Stimulated activated CD4-positive, alpha-beta T cell treated with anti-CD3 and anti-CD28 coated beads, Interleukin-1b, Interleukin-23, amount 100 ng/mL, for 48 hours (primary cell): ENCODE measurements around the gene FN1.

Experiments used
- DNase-seq: peaks from one replicate; pipeline ENCODE4 v3.0.0-alpha.2; 2020

The FN1 gene

DNA sequence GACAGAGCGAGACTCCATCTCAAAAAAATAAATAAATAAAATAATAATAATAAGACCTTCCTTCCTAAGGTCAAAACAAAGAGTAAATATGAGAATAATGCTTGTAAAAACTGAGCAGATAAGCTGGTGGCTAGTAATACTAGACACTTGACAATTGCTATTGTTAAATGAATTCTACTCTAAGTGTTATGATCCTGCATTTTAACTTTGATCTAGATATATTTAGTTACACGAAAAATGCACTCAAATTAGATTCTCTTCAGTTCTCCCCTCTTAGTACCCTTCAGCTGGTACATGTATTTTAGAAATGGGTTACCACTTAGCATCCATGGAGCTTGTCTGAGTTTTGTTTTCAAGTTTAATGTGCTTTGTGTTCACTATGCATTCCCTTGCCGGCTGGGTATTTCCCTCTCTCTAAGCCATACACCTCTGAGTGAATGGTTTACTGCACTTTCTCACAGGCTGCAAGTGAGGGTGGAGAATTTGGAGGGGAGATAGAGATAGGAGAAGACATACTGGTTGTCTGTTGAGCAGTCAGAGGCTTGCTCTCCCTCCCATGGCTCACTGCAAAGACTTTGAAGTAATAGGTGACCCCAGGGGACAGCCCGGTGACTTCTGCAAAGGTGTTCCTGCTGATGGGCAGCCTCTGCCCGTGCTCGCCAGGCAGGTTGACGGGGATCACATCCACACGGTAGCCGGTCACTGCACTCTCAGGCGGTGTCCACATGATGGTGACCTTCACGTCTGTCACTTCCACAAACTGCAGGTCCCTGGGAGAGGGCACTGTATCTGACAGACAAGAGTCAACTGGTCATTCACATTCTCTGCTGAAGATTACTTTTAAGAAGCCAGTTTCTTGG is 29.9 kb downstream of the FN1 start:
- DNase-seq: no peak

DNA sequence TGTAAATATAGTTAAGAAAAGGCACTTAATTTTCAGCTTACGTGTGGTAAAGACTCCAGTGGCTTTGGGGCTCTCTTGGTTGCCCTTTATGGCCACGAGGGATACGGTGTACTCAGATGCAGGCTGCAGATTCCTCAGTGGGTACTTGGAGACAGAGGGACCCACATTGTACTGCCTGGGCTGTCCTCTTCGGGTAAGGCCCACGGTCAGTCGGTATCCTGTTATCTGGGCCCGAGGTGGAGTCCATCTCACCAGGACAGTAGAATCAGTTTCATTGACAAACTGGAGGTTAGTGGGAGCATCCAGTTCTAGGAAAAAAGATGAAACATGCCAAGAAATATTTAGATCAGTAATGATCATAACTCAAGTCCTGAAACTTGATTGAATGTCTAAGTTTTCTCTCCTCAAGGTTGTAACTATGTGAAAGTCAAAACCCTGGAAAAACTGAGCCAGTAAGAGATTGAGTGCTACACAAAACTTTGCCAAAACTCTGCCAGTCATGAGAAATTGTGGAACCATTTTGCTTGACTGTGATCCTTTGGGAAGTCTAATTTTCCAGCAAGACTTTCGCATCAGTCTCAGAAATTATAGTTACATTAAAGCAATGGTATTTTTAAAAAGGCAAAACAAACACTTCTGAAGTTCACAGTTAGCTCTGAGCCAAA is 31.4 kb downstream of the FN1 start:
- no peak for DNase-seq

DNA sequence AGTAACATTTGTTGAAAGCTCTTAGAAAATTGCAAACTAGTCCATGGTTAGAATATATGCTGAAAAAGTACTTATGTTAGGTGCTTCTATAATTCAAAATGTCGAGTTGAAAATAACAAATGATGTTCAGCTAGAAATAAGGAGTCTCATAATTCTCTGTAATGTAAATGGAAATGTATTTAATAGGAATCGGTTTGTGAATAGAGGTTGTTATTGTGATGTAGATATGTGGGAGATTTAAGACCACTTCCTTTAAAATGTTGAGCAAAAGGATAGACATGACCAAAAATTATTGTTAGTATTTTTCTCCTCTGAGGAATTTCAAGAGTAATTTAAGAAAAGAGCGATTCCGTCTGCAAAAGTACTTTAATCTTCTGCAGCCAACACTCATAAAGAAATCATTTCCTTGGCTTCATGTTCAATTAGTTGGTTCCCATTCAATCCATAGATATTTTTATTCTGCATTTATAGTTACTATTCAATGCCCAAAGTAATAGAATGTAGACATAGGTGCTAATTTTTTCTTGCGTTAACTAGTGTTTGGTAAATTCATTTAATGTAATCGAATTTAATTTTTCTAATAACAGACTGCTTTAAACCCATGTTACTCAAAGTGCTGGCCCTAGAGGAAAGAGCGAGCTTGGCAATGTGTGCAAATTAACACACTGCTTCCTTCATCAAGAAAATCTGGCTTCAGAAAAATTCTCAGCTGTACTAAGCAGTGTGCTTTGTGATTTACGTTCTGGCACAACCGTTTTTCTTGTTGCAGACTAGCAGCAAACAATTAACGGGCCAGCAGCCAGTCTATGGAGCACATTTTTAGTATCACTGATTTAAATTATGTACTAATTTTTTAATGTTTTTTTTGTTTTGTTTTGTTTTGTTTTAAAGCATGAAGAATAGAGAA is 32.2 kb downstream of the FN1 start:
- DNase-seq: no peak

DNA sequence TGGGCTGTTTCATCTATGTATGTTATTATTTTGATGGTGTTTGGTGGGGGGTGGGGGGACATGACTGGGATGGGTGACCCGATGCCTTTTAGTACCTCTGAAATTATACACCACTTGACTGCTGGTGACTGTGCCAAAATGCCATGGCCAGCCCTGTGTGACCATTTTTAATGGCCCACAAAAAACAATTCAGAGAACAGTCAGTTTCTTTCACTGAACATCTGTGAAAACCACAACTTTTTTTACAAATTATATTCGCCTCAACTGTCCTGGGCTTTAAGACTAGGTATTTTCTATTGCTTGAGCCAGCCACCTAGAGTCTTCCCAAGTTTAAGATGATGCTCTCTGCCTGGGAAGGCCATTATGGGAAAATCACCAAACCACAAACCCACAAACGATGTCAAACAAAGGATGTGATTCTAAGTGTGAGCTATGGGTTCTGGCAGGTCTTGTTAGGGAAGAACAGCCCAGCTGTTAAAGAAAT is 33.9 kb downstream of the FN1 start:
- no peak for DNase-seq

DNA sequence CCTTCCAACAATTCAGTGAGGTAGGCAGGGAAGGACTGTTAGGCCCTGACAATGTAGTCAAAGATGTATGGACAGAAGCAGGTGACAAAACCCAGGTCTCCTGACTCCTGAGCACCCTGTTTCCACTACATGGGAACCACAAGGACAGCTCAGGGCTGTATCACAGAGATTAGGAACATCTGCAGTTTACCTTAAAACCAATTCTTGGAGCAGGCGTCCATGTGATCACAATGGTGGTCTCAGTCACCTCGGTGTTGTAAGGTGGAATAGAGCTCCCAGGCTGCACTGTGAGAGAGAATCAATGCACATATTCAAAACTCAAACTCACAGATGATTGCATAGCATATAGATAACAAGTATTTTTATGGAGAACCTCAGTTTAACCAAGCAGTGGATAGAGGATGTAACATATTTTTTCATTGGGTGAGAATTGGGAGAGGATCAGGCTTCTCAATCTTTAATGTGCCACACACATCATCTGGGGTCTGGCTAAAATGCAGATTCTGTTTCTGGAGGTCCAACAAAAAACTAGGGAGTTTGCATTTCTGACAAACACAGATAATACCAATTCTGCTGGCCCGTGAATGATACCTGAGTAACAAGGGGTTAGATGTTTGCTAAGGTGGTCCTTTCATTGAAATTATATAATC is 36.7 kb downstream of the FN1 start:
- no peak for DNase-seq

DNA sequence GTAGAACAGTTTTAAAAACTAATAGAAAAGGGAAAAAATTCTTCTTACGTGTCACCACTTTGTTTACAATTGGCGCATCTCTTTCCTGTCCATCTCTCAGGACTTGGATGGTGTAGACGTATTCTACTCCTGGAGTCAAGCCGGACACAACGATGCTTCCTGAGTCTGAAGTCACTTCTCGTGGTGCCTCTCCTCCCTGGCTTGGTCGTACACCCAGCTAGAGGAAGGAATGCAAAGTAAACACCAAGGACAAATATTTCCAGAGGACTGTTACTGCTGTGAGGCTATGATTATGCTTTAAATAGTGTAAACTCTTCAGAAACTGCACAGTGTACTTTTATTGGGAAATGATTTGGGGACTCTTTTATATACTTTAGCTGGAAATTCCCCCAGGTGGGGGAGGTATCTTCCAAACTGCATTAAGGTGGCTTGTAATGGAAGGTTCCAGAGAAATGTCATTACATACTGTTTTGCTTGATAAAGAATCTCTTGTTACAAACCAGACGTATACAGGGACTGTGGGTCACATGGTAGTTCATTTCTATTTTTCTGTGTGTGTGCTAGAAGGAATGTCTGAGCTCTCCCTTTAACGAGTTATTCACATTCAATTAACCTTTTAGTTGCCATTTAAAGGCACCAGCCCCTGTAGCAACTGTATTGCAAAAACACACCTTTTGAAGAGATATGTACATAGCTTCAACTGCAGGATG is 38.1 kb downstream of the FN1 start:
- no peak for DNase-seq

DNA sequence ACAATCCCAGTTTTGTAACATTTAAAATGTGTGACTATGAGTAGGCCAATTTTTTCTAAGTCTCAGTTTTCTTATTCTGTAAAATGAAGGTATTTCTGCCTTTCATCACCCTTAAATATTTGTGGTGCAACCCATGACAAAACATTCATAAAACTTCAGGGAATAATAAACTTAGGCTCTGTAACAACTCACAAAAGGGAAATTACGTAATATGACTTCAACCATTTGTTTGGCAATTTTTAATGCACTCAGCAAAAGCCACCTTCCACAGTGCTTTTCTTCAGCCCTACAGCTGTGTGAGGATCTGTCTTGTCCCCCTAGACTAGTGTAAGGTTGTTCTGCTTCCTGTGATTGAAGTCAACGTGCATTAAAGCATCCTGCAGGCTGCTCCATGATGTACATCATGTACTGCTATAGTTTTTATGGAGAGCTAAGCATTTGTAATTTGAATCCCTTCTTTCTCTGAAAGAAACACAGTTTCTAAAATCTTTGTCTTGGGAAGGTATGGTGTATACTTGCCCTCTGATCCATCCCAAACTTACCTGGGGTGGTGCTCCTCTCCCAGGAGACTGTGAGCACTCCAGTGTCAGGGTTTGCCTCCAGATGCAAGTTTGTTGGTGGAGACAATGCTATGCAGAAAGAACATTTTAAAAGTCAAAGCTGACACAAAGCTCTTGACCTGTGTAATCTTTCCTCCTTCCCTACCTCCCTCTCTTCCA is 39.1 kb downstream of the FN1 start:
- DNase-seq: no peak

DNA sequence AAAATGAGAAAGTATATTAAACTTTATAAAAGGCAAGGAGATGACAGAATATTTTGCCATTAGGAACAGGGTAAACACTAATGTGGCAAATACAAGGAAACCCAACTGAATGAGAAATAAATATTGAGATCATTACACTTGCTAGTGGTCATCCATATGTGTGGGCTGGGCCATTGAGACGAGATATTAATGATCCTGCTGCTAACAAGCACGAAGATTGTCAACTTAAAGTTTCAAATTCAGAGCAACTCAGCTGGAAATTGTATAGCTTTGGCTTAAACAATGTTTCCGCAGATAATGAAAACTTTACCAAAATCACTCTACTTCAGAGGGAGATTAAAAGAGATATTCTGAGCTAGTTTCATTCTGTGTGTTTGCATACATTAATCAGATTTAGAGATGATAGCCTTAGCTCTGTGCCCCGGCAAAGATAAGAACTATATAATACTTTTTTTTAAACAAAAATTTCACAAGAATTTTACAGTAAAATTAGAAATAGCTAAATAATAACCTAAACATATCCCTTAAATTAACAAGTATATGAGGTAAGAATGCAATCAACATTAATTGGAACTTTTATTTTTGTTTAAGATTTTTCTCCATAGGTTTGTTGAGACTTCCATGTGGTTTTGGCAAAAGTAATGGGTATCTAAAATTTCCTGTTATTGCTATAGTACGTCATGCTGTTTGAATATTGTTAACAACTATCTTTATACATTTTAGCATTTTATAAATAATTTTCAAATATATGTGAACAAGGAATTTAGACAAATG is 40.0 kb downstream of the FN1 start:
- DNase-seq: no peak

DNA sequence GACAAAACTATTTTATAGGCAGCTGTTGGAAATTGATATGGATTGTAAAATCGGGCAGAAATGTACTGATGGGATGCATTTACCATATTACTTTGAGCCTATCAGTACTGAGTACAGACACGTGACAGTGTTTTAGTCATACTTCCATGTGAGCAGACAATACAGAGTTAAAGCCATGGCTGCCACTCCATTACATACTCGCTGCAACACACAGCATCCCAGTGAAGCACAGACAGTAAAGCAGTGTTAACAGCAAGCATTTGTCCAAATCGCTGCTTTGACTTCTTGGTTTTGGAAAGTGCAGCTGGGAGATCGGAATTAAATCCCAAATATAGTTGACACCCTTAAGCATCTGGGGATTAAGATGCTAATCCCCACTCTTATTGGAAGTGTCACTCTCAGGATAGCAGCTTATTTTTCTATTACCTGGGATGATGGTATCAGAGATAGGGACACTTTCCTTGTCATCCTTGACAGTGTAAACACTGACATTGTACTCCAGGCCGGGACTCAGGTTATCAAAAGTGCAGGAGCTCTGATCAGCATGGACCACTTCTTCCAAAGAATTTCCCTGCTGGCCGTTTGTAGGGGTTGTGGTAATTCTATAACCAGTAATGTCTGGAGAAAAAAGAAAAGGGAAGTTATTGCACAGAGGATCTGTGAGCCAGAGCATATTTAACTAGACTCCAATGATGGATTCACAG is 41.6 kb downstream of the FN1 start:
- no peak for DNase-seq

DNA sequence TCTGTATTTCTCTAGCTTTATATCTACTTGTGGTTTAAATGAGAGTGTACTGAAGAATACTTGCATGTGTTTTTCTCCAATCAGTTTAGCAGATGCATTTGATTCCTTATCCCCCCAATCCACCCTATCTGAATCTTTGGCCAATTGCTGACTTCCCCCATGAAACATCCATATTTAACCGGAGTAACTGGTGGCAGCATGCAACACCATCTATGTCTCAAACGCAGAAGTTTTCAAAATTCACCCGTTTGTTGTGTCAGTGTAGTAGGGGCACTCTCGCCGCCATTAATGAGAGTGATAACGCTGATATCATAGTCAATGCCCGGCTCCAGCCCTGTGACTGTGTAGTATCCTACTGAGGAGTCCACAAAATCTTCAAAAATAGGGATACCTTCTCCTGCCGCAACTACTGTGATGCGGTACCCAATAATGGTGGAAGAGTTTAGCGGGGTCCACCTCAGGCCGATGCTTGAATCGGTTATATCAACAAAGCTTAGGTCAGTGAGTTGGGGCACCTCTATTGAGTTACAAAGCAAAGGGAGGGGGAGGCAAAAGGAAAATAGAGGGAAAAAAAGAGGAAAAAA is 43.1 kb downstream of the FN1 start:
- no peak for DNase-seq

DNA sequence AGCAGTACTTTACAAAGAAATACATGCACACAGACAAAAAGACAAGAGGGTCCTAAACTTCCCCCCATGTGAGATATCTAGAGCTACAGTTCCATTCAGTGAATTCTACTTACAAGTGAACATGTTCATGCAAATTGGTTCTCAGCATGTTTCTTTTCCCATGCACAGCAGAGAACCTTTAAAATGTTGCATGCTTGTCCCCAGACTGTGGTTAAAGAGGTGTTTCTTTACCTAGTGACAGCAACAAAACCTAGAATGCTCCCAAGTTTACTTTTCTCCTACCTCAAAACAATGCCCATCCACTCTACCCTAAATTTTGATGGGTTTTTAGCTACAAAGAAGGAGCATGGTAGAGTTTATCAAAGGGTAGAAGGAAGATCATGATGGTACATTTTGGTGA is 43.7 kb downstream of the FN1 start:
- DNase-seq: no peak

DNA sequence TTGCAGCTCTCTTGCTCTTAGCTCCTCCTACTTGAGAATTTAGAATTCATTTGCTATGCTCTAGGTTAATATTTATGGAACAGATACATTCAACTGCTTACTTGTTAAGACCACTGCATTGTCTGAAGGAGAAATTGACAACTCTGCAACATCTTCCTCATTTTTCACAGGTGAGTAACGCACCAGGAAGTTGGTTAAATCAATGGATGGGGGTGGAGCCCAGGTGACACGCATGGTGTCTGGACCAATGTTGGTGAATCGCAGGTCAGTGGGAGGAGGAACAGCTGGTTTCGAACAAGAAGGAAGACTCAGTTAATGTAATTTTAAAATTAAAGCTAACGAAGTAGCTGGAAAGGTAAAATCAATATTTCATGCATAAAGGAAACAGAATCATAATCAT is 44.3 kb downstream of the FN1 start:
- no peak for DNase-seq

DNA sequence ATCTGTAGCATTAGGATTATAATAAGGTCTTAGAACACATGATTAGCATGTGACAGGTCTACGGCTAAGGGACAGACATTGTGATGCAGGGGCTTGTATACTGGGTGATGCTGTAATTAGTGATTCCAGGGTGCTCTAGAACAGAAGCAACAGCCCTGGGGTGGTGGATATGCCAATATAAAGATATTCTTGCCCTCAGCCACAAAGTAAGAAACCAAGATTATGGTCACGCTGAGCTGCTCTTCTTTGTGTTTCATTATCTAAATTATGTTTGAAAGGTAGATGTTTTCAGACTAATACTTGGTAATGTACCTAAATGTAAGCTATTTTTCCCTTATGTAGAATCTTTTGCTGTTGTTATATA is 45.3 kb downstream of the FN1 start:
- DNase-seq: no peak

DNA sequence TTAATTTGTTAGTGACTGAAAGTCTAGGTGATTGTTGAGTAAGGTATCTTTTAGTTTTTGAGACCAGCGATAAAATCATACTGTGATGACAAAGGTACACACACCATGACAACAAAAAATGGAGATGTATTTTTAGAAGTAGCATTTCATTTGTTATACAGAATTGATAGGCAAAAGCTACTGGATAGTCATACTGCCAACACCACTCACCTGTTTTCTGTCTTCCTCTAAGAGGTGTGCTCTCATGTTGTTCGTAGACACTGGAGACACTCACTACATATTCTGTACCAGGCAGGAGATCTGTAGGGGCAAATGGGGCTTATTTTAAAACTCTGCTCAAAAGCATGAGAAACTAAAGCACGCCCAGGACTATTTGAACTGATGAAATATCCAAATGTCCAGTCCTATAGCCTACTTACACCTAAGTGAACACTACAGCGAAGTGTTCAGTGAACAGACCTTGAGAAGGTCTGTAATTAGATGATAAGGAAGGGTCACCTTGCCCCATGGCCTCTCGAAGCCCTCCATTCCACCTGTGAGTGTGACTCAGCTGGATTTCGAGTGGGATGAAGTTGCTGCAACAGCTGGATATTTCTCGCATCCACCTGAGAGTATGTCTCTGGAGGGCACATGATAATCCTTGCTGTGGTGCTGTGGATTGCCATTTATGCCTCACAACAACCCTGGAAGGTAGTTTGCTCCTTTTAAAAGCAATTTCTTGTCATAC is 47.7 kb downstream of the FN1 start:
- DNase-seq: no peak

DNA sequence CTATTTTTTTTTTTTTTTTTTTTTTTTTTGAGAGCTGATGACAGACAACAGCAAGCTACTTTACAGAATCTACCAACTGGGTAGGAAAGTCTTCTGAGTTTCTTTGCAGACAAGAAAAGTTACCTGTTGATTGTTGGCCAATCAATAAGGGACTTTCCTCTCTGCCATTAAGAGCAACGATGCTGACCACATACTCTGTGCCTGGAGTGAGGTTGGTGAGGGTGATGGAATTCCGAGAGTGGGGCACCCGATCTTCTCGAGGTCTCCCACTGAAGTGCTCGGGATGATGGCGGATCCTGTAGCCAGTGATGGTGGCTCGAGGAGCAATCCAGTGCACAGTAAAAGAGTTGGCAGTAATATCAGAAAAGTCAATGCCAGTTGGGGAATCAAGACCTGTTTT is 49.3 kb downstream of the FN1 start:
- no peak for DNase-seq

DNA sequence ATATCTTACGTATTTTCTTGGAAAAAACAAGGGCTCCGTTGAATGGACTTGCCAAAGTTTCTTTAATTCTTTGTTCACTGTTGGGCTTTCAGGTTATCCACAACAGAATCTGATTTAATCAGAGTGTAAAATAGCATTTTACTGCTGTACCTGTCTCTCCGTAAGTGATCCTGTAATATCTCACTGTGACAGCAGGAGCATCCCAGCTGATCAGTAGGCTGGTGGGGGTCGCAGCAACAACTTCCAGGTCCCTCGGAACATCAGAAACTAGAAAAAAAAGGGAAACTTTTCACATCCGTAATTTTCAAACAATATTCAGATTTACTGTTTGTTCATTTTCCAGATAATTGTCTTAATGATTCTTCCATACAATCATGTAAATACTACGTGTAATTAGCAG is 51.2 kb downstream of the FN1 start:
- DNase-seq: no peak

DNA sequence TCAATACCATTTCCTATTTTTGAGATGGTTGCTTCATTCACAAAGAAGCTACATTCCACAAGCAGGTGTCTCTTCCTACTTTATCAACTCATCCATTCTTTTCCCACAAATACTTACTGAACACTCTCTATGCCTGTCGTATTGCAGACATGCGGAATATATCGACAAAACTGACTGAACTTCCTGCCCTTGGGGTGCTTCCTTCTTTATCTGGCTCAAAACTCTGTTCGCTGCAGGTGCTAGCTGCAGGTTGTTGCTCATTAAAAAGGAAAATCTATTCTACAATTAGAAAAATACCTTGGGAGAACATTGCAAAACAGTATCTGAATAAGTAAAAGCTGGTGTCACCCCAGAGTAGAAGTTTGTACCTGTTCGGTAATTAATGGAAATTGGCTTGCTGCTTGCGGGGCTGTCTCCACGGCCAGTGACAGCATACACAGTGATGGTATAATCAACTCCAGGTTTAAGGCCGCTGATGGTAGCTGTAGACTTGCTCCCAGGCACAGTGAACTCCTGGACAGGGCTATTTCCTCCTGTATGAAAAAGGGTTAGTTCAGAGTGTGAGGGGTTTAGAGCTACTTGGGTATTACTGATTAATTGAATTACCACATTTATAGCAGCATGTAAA is 52.1 kb downstream of the FN1 start:
- no peak for DNase-seq

DNA sequence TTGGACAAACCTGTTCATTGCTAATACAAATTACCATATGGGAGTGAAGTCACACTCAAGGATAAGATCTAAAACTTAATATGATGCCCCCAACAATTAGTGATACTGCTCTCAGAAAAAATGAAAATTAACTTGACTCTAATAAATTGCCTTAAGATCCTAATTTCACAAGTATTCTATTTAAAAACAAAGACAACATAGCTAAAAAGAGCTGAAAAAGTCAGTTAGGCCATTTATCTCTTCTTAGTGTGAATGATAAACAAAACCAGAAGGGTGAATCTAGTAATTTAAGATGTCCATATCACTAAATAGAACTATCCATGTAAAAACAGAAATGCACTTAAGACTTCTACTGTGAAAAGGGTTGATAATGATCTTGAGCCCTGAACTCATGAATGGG is 53.4 kb downstream of the FN1 start:
- DNase-seq: no peak

DNA sequence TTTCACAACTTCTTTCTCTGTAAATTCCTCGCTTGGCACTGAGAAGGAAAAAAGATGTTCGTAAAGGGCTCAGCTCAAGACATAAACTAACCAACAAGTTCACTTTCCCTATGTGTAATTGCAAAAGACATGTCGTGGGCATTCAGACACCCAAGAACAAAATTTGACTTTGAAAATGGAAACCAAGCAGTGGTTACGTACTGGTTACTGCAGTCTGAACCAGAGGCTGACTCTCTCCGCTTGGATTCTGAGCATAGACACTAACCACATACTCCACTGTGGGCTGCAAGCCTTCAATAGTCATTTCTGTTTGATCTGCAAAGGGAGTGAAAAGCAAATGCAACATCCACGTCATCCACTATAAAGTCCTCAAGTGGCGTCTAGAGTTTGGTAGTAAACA is 53.9 kb downstream of the FN1 start:
- DNase-seq: no peak
